GM12891 (cell line): ENCODE data around the gene RSPO3.

Experiments used
- PAX5 ChIP-seq: IDR thresholded peaks from 2 replicates; pipeline ENCODE4 v1.6.1; 2011; ENCODE audit warnings: low read length, moderate library complexity, mild to moderate bottlenecking; ENCODE audit not compliant: insufficient read depth, severe bottlenecking
- POLR2A ChIP-seq: IDR thresholded peaks from 2 replicates; pipeline ENCODE4 v1.6.1; 2011; ENCODE audit warnings: low read depth, low read length, control low read depth
- POLR2AphosphoS5 ChIP-seq: IDR thresholded peaks from 2 replicates; pipeline ENCODE4 v1.6.1; 2011; ENCODE audit warnings: low read depth, low read length, control low read depth
- SPI1 ChIP-seq: IDR thresholded peaks from 2 replicates; pipeline ENCODE4 v1.6.1; 2011; ENCODE audit warnings: low read depth, low read length, control low read depth
- TAF1 ChIP-seq: IDR thresholded peaks from 2 replicates; pipeline ENCODE4 v1.6.1; 2011; ENCODE audit warnings: low read depth, low read length, control low read depth

DNA sequence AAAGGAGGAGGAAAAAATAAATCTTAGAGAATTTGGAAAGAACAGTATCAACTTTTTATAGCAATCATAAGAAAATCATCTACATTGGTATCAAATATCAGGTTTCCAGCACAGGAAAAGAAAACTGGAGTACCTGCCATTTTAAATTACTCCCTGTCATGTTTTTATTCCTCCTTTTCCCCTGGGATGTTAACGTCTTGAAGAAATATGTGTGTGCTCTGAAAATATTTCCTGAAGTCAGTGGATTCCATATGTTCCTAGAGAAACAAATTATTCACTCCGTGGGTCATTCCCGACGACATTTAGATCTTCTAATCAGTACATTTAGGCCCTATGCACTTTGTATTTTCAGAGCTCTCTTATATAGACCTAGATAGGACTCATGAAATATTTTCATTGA, 42.0 kb upstream of the RSPO3 start:
- TF ChIP-seq TAF1 (no peak), SPI1 (no peak), POLR2A (no peak), POLR2AphosphoS5 (no peak), PAX5 (no peak)
